ENCODE results near the gene SNAI3.

- no peak for TF ChIP-seq ISL1 (CRISPR knock-in tag; IDR thresholded peaks at IDR 0.05)
- TF ChIP-seq, protein P1, sequence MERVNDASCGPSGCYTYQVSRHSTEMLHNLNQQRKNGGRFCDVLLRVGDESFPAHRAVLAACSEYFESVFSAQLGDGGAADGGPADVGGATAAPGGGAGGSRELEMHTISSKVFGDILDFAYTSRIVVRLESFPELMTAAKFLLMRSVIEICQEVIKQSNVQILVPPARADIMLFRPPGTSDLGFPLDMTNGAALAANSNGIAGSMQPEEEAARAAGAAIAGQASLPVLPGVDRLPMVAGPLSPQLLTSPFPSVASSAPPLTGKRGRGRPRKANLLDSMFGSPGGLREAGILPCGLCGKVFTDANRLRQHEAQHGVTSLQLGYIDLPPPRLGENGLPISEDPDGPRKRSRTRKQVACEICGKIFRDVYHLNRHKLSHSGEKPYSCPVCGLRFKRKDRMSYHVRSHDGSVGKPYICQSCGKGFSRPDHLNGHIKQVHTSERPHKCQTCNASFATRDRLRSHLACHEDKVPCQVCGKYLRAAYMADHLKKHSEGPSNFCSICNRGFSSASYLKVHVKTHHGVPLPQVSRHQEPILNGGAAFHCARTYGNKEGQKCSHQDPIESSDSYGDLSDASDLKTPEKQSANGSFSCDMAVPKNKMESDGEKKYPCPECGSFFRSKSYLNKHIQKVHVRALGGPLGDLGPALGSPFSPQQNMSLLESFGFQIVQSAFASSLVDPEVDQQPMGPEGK (CRISPR knock-in tag; IDR thresholded peaks at IDR 0.05; ENCODE audit: borderline replicate concordance): no peak; the same call in 1 of the 2 replicates
Observed at GRCh38 chr16:88731699-88732098, 45.4 kb upstream of the SNAI3 start.
